ENCODE measurements around the gene HMX1.

Gene HMX1

DNA sequence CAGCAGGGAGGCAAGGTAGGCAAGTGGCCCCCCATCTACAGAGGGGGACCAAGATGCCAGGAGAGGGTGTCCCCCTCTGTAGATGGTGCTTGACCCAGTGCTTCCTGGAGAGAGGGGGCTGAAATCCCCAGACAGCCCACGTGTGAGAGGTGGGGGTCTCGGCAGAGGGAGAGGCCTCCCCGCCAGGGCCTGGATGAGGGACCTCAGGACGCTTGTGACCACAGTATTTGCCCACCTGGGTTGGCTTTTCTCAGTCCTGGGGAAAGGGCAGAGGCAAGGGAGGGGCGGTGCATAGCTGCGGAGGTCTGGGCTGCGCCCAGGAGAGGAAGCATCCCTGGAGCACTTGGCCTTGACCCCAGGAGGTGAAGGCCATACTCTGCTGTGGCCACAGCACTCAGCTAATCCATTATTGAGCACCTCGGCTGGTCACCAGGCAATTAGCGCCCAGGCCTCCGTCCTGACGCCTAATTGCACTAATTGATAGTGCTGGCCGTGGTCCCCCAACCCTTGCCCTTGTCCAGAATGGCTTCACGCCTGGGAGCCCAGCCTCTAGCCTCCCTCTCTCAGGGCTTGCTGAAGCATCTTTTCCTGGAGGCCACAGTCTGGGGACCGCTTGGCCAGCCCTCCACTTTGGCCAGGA is 30.7 kb downstream of the HMX1 start:
- no peak for DNase-seq
- Mint-ChIP-seq H3K27me3 (peaks cover 11% of the 10 kb centered on the region), H3K4me3 (no peak overlapping the region), H3K4me1 (ENCODE audit: low read depth) (no peaks in the 10 kb centered on the region), H3K27ac (no peak overlapping the region), H3K9me3 (peaks cover 6% of the 10 kb centered on the region), H3K36me3 (ENCODE audit: low read depth) (no peaks in the 10 kb centered on the region)

DNA sequence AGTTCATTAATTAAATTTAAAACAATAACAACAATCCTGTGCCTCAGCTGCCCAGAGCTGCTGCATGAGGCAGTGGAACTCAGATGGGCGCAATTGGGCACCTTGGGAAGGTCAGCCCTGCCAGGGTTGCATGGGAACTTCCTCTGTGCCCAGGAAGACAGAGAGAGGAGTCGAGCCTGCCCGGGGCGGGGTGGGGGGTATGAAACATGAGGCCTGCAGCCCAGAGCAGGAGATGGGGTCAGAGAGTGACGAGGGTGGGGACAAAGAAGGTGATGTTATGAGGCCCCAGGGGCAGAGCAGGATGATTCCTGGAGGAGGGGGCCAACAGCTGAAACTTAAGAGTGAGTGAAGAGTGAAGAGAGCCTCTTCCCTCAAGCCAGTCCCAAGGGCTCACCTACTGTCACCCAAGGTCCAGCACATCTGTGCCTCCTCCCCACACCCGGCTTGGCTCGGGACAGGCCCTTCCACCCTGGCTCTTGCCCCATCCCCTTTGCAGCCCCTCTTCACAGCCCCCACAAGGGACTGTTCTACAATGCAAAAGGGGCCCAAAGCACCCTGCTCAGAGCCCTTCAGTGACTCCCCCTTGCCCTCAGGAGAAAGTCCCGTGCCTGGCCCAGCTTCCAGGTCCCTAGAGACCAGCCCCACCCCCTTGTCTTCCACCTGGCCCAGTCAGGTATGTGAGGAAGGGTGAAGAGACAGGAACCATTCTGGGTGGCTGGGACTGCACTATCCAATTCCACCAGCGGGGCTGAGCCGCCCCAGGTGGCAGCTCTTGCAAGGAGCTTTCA is 31.4 kb downstream of the HMX1 start:
- H3K4me3 Mint-ChIP-seq: no peak overlapping the region
- H3K9me3 Mint-ChIP-seq: peaks cover 6% of the 10 kb centered on the region
- H3K27ac Mint-ChIP-seq: no peak overlapping the region
- no peaks in the 10 kb centered on the region for H3K36me3 Mint-ChIP-seq (ENCODE audit: low read depth)
- no peaks in the 10 kb centered on the region for H3K4me1 Mint-ChIP-seq (ENCODE audit: low read depth)
- peaks cover 6% of the 10 kb centered on the region for H3K27me3 Mint-ChIP-seq
- peak; percentile 7 for DNase-seq

DNA sequence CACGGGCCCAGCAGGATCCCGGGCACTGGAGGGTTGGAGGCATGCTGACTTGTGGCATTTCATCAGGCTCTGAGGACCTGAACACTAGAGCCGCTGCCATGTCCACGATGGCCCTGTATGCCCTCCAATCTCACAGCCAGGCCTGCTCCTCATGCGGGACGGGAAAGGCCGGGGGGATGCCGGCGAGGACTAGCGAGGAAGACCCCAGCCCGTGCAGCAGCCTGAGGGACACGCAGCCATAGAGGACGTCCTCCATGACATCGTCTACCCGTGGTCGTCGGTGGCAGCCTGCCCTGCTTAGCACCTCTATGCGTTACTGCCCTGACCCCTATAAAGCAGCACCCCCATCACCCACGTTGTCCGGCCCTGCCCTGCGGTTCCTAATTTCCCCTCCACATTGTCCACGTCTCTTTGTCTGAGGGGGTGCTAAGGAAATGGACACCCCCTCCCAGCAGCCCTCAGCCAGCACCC is 32.6 kb downstream of the HMX1 start:
- Mint-ChIP-seq H3K9me3 (peaks cover 6% of the 10 kb centered on the region), H3K4me3 (no peak overlapping the region), H3K4me1 (ENCODE audit: low read depth) (no peaks in the 10 kb centered on the region), H3K36me3 (ENCODE audit: low read depth) (no peaks in the 10 kb centered on the region), H3K27ac (no peak overlapping the region), H3K27me3 (peaks cover 6% of the 10 kb centered on the region)
- DNase-seq: no peak

DNA sequence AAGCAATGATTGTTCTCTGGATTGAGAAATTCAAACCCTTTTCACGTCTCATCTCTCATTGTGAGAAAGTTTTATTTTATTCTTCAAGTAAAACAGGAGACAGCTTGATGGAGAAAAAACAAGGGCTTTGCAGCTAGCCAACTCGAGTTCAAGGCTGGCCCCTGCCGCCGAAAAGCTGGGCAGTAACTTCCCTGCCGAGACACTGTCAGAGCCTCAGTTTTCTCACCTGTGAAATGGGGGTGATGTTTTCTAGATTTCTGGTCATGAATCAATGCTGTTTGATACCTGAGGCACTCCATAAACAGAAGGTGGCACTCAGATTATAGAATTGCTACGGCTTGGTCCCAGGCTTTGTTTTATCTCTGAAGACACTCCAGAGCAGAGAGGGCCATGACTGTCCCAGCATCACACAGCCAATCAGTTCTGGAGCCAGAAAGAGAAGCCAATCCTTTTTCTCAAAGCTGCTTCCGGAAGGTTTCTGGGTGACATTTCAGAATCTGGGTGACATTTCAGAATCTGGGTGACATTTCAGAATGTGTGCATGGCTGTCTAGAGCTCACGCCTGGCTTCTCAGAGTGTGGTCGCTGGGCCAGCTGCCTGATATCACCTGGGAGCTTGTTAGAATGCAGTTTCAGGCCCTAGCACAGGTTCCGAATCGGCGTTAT is 33.2 kb downstream of the HMX1 start:
- no peak overlapping the region for H3K4me3 Mint-ChIP-seq
- H3K27me3 Mint-ChIP-seq: peaks cover 6% of the 10 kb centered on the region
- peaks cover 3% of the 10 kb centered on the region for H3K9me3 Mint-ChIP-seq
- H3K27ac Mint-ChIP-seq: no peak overlapping the region
- DNase-seq: no peak
- no peaks in the 10 kb centered on the region for H3K4me1 Mint-ChIP-seq (ENCODE audit: low read depth)
- H3K36me3 Mint-ChIP-seq (ENCODE audit: low read depth): no peaks in the 10 kb centered on the region

DNA sequence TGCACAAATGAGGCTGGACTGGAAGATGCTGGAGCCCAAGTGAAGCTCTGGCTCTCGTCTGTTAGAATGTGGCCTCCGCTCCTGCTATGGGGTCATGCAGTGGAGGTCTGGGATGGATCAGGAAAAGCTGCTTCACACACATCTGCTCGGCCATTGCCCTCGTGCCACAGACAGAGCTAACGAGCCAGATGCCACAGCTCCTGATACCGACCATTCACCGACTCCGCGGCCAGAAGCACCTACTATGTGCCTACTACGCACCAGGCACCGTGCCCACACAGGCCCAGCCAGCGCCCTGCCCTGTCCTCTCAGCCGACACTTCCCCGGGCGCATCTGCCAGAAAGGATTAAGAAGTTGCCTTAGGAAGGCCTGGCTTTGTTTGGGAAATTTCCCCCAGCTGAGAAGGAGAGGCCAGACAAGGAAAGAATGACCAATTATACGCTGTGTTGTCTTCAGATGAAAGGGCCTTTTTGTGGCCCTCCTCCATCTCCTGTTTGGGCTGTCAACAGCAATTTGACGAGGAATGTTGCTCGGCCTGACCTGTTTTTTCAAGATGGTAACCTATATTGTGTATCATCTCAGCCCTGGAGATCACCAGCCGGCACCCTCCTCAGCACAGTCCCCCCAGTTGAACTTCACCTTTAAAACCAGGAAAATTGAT is 34.3 kb downstream of the HMX1 start:
- Mint-ChIP-seq H3K9me3 (no peaks in the 10 kb centered on the region), H3K4me1 (ENCODE audit: low read depth) (no peaks in the 10 kb centered on the region), H3K27ac (no peak overlapping the region), H3K36me3 (ENCODE audit: low read depth) (no peaks in the 10 kb centered on the region), H3K27me3 (peaks cover 6% of the 10 kb centered on the region), H3K4me3 (no peak overlapping the region)
- peak; percentile 11 for DNase-seq

DNA sequence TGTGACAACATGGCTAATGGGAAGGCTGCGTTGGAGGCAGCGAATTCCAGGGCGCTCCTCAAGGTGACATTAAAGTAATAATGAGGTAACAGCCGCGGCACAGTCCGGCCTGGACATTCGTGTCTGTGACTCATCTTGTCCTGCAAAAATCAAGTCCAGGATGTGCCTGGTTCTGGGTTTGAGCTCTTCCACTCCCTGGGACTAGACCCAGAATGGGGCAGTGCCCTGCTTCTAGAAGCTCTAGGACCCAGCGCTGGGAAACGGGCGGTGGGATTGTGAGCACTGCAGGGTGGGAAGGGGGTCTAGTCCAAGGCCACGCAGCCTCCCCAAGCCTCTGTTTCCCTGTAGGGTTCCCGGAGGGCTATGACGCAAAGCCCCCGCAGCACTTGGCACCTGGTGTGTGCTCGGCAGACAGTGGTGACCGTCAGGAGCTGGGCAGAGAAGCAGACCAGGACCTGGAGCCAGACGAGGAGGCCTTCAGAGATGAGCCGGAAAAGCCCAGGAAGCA is 34.9 kb downstream of the HMX1 start:
- Mint-ChIP-seq H3K36me3 (ENCODE audit: low read depth) (no peaks in the 10 kb centered on the region), H3K4me1 (ENCODE audit: low read depth) (no peaks in the 10 kb centered on the region)

DNA sequence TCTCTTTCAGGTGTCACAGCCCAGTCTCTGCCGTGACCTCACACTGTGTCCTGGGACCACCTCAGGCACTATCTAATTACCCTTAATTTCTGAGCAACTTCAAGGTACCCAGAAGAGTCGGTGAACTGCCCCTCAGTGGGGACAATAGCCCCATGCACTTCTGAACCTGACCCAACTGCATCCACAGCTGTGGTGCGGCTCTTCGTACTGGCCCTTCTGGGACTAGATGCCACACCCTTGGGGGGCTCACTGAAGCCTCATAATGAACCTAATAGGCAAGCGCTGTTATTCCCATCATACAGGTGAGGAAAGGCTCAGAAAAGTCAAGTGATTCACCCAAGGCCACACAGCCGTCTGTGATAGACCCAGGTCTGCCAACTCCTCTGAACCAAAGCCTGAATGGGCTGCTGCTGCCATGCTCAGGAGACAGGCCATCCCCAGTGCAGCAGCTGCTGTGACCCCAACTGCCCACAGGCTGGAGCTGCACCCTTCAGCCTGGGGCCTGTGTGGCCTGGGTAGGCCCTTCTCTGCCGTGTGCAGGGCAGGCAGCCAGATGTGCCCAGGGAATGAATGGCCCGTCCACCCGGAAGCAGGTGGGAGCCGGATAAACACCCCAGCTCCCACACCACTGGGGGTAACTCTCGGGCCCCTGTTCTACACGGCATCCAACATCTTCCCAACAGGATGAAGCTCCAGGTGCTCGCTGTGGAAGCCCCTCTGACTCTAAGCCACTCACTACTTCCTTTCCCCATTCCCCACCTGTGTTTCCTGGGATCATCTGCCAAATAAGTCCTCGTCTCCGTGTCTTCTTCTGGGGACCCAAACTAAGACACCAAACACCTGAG is 35.9 kb downstream of the HMX1 start:
- peaks cover 6% of the 10 kb centered on the region for H3K27me3 Mint-ChIP-seq
- no peaks in the 10 kb centered on the region for H3K4me1 Mint-ChIP-seq (ENCODE audit: low read depth)
- no peak overlapping the region for H3K4me3 Mint-ChIP-seq

More for the DNA sequence above, 34.9 kb downstream of the HMX1 start:
- no peak for DNase-seq
- no peak overlapping the region for H3K27ac Mint-ChIP-seq
- H3K9me3 Mint-ChIP-seq: no peaks in the 10 kb centered on the region
- no peak overlapping the region for H3K4me3 Mint-ChIP-seq
- H3K27me3 Mint-ChIP-seq: peaks cover 6% of the 10 kb centered on the region

DNA sequence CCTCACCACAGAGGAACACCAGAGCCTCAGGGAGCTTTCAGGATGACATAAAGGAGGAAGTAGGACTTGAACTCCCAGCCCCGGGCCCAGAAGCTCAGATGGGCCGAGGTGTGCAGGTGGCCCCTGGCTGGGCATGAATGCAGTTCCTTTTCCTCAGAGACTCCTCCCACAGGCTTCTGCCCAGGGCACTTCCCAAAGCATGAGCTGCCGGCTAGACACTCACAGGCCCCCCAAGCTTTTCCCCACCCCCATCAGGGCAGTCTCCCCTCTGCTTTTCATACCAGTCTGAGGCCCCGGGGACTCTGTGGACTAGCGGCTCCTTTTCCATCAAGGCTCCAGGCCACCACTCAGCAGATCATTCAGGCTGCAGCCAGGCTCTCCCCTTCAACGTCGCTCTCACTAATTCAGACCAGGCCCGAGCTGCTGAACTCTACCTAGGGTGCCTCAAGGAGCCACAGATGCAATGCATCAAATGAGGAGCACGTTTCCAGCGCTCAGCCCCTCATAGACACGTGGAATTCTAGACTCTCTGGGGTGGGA is 36.9 kb downstream of the HMX1 start:
- Mint-ChIP-seq H3K4me3 (no peak overlapping the region), H3K36me3 (ENCODE audit: low read depth) (no peaks in the 10 kb centered on the region), H3K27ac (no peak overlapping the region), H3K4me1 (ENCODE audit: low read depth) (no peaks in the 10 kb centered on the region), H3K9me3 (no peaks in the 10 kb centered on the region), H3K27me3 (peaks cover 6% of the 10 kb centered on the region)
- peak; percentile 11 for DNase-seq

More for the DNA sequence above, 35.9 kb downstream of the HMX1 start:
- Mint-ChIP-seq H3K27ac (no peak overlapping the region), H3K9me3 (no peaks in the 10 kb centered on the region), H3K36me3 (ENCODE audit: low read depth) (no peaks in the 10 kb centered on the region)
- DNase-seq: peak; percentile 3

DNA sequence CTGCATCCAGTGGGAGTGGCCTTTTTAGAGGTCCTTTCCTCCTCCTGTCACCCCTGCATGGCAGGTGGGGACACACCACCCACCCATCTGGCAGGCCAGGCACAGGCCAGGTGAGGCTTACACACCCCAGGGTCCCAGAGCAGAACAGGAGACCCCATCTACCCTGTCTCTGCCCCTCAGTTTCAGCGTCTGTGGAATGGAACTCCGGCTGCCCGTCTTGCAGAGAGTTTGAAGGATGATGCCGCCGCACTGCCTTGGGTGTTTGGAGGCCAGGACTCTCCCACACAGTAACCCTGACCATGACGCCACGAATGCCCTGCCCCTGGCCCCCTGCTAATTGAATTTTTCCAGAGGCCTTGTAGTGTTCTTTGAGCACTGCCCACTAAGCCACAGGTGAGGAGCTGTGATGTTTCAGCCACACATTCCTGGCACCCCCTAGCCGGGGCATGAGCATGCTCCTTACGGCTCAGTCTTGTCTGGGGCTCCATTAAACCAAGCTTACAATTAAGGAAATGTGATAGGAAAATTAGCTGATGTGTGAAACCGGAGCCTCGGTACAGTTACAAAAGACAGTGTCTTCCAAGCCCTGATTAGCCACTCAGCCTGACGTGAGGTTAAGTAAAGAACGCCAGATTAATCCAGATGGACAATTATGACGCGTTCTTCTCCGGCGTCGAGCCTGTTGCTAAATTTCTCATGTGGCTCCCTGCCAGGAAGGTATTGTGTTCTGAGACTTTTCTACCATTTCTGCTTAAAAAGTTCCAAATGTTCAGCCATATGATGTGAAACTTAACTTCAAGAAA is 39.3 kb downstream of the HMX1 start:
- H3K36me3 Mint-ChIP-seq (ENCODE audit: low read depth): no peaks in the 10 kb centered on the region
- H3K27me3 Mint-ChIP-seq: no peaks in the 10 kb centered on the region
- no peak overlapping the region for H3K4me3 Mint-ChIP-seq
- DNase-seq: peak; percentile 19
- no peak overlapping the region for H3K27ac Mint-ChIP-seq
- no peaks in the 10 kb centered on the region for H3K4me1 Mint-ChIP-seq (ENCODE audit: low read depth)
- no peaks in the 10 kb centered on the region for H3K9me3 Mint-ChIP-seq

DNA sequence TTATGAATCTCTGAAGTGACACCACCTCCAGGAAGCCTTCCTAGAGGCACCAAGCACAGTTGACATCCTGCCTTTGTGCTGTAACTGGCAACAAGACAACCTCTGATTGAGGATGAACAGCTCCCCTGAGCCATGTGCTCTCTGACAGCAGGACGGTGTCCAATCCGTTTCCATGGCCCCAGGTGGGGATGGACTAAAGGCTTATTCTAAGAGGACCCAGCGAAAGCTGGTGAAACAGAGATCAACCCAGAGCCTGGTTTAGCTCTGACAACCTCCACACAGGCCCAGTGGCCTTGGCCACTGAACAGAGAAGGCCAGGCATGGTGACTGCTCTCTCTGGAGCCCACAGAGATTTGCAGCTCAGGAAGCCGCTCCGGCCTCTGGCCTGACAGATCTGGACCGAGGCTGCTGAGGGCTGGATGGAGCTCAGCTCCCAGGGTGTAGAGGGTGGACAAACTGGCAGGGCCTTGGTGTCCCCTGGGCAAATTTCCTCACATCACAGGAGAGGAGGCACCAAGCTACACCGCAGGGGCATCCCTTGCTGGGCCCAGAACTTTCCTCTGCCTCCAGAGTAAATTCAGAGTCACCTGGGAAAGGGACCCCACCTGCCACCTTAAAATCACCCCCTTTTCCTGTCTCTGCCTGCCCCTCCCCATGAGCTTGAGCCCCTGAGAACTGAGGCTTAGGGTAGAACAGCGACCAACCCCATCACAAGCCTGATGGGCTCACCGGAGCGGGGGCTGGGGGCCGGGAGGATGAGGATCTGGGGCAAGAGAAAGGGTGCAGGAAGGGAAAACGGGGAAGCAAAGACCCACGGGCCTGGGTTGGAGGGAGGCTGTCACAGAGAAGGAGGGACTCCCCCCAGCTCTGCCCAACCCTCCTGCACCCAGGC is 40.2 kb downstream of the HMX1 start:
- no peak overlapping the region for H3K4me3 Mint-ChIP-seq
- no peaks in the 10 kb centered on the region for H3K36me3 Mint-ChIP-seq (ENCODE audit: low read depth)
- no peaks in the 10 kb centered on the region for H3K9me3 Mint-ChIP-seq
- no peak overlapping the region for H3K27ac Mint-ChIP-seq
- H3K4me1 Mint-ChIP-seq (ENCODE audit: low read depth): no peaks in the 10 kb centered on the region
- DNase-seq: peak; percentile 7
- H3K27me3 Mint-ChIP-seq: no peaks in the 10 kb centered on the region

DNA sequence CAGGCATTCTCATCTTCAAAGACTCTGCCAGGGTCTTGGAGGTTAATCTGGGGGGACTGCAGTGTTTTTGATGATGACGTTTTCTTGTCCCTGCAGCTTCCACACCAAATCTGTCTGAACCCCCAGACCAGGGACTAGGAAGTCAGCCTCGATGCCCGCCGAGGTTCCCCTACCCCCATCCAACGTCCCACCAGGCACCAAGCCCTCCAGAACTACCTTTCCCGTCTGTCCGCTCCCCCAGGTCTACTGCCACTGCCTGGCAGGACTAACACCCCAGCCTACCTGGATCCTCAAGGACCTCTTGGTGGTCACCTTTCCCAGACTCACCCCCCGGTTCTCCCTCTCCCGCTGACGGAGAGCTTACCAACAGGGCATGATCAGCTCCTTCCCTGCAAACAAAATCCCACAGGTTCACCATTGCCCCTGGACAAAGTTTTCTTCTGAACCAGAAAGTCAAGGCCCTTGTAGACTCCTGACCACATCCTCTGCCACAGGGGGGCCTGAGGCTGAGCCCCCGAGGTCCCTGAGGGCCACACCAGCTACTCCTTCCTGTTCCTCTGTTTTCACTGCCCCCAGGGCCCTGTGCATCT is 40.9 kb downstream of the HMX1 start:
- Mint-ChIP-seq H3K4me1 (ENCODE audit: low read depth) (no peaks in the 10 kb centered on the region), H3K36me3 (ENCODE audit: low read depth) (no peaks in the 10 kb centered on the region), H3K27me3 (no peaks in the 10 kb centered on the region), H3K4me3 (no peak overlapping the region), H3K27ac (no peak overlapping the region), H3K9me3 (no peaks in the 10 kb centered on the region)
- peak; percentile 3 for DNase-seq

DNA sequence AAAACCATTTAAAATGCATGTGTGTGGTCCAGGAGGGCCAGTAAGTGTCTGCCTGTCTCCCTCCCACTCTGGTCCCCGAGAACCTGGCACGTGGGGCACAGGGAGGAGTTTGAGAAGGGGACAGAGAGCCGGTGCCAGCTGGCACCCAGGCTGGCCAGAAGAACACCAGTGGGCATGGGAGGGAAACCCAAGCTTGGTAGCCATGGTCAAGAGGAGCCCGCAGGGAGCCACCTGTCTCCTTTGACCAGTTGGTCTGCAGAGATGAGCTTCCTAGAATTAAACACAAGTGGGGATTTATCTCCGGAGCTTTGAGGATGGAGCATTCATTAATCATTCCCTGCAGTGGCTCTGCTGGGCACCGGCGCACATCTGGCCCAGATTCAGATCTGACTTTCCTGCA is 41.6 kb downstream of the HMX1 start:
- no peaks in the 10 kb centered on the region for H3K4me1 Mint-ChIP-seq (ENCODE audit: low read depth)
- H3K27ac Mint-ChIP-seq: no peak overlapping the region
- H3K27me3 Mint-ChIP-seq: no peaks in the 10 kb centered on the region
- no peaks in the 10 kb centered on the region for H3K9me3 Mint-ChIP-seq
- no peak overlapping the region for H3K4me3 Mint-ChIP-seq
- no peaks in the 10 kb centered on the region for H3K36me3 Mint-ChIP-seq (ENCODE audit: low read depth)
- DNase-seq: peak; percentile 2

Measured in activated T-cell treated with anti-CD3 and anti-CD28 coated beads, Interleukin-2, amount 50 U/mL, for 24 hours (primary cell).